Ectodermal cell (in vitro differentiated cells): ENCODE results near the gene BIRC5.

Source experiments
- H3K27ac ChIP-seq: 2 replicates; pipeline ENCODE4 v1.7.0; 2013; ENCODE audit warnings: mild to moderate bottlenecking, low read depth, low read length; ENCODE audit not compliant: insufficient read depth, poor library complexity, severe bottlenecking
- H3K27me3 ChIP-seq: 2 replicates; pipeline ENCODE4 v1.7.0; 2013; ENCODE audit warnings: mild to moderate bottlenecking, low read length; ENCODE audit not compliant: insufficient read depth, control insufficient read depth, poor library complexity, severe bottlenecking
- H3K36me3 ChIP-seq: one replicate; pipeline ENCODE4 v1.7.0; 2013; ENCODE audit warnings: low read length; ENCODE audit not compliant: control insufficient read depth, insufficient read depth
- H3K4me1 ChIP-seq: one replicate; pipeline ENCODE4 v1.7.0; 2013; ENCODE audit warnings: low read length; ENCODE audit not compliant: control insufficient read depth, insufficient read depth
- H3K4me3 ChIP-seq: 2 replicates; pipeline ENCODE4 v1.7.0; 2013; ENCODE audit warnings: low read depth, low read length, control low read depth; ENCODE audit not compliant: insufficient read depth
- H3K9me3 ChIP-seq: 2 replicates; pipeline ENCODE4 v1.7.0; 2013; ENCODE audit warnings: mild to moderate bottlenecking, low read length, moderate library complexity; ENCODE audit not compliant: control insufficient read depth
- WGBS, 2 experiments: methylation state at CpG; one replicate each; pipeline ENCODE4 v1.1.7; 2013; ENCODE audit warnings: missing lambda C conversion rate in 2 of 2; 5-methylcytosine and 5-hydroxymethylcytosine counted together

BIRC5 gene

GRCh38 chr17:78173097-78173715 lies 40.8 kb upstream of the BIRC5 start:
- peaks cover 9% of the 10 kb centered on the region for H3K36me3 ChIP-seq
- H3K4me1 ChIP-seq = peaks cover 17% of the 10 kb centered on the region
- WGBS, 2 experiments = 90 to 93% methylated on average over 11 of the region's 11 CpGs
- H3K27me3 ChIP-seq = peaks cover 4% of the 10 kb centered on the region
- no peak overlapping the region for H3K4me3 ChIP-seq
- no peaks in the 10 kb centered on the region for H3K9me3 ChIP-seq
- H3K27ac ChIP-seq = no peak overlapping the region

- no peak overlapping the region for H3K27ac ChIP-seq
Observed at GRCh38 chr17:78174346-78174869, 39.6 kb upstream of the BIRC5 start.

GRCh38 chr17:78174870-78175642 lies 39.0 kb upstream of the BIRC5 start:
- no peak overlapping the region for H3K27ac ChIP-seq
- H3K27me3 ChIP-seq = no peaks in the 10 kb centered on the region
- peaks cover 24% of the 10 kb centered on the region for H3K36me3 ChIP-seq
- no peaks in the 10 kb centered on the region for H3K9me3 ChIP-seq
- peaks cover 11% of the 10 kb centered on the region for H3K4me1 ChIP-seq
- WGBS, 2 experiments = 92 to 93% methylated on average over 28 of the region's 28 CpGs
- H3K4me3 ChIP-seq = no peak overlapping the region

More at GRCh38 chr17:78174346-78174869, 39.6 kb upstream of the BIRC5 start:
- WGBS, 2 experiments = 94 to 96% methylated on average over 15 of the region's 15 CpGs
- Histone ChIP-seq H3K9me3 (no peaks in the 10 kb centered on the region), H3K4me1 (peaks cover 12% of the 10 kb centered on the region), H3K36me3 (peaks cover 18% of the 10 kb centered on the region), H3K27me3 (no peaks in the 10 kb centered on the region), H3K4me3 (no peak overlapping the region)

GRCh38 chr17:78175643-78175981 lies 38.4 kb upstream of the BIRC5 start:
- H3K27me3 ChIP-seq = no peaks in the 10 kb centered on the region
- H3K9me3 ChIP-seq = no peaks in the 10 kb centered on the region
- H3K27ac ChIP-seq = no peak overlapping the region
- peaks cover 29% of the 10 kb centered on the region for H3K36me3 ChIP-seq
- WGBS, 2 experiments = 95 to 97% methylated on average over 14 of the region's 14 CpGs
- H3K4me3 ChIP-seq = no peak overlapping the region
- H3K4me1 ChIP-seq = peaks cover 11% of the 10 kb centered on the region

- H3K27me3 ChIP-seq = no peaks in the 10 kb centered on the region
- no peak overlapping the region for H3K27ac ChIP-seq
- WGBS, 2 experiments = 49 to 58% methylated on average over 13 to 14 of the region's 14 CpGs
- H3K36me3 ChIP-seq = peaks cover 33% of the 10 kb centered on the region
- peaks cover 11% of the 10 kb centered on the region for H3K4me1 ChIP-seq
- H3K9me3 ChIP-seq = no peaks in the 10 kb centered on the region
- no peak overlapping the region for H3K4me3 ChIP-seq
Observed at GRCh38 chr17:78176548-78177025, 37.5 kb upstream of the BIRC5 start.

- Histone ChIP-seq H3K27me3 (no peaks in the 10 kb centered on the region), H3K9me3 (no peaks in the 10 kb centered on the region), H3K27ac (no peak overlapping the region), H3K36me3 (peaks cover 43% of the 10 kb centered on the region), H3K4me1 (peaks cover under 1% of the 10 kb centered on the region), H3K4me3 (no peak overlapping the region)
- WGBS, 2 experiments = 96 to 97% methylated on average over 17 of the region's 17 CpGs
Observed at GRCh38 chr17:78179372-78179771, 34.7 kb upstream of the BIRC5 start.

GRCh38 chr17:78180083-78180482 lies 34.0 kb upstream of the BIRC5 start:
- 96% methylated on average over 14 of the region's 14 CpGs for WGBS, 2 experiments
- no peaks in the 10 kb centered on the region for H3K9me3 ChIP-seq
- peaks cover 43% of the 10 kb centered on the region for H3K36me3 ChIP-seq

GRCh38 chr17:78180508-78180907 lies 33.5 kb upstream of the BIRC5 start:
- Histone ChIP-seq H3K36me3 (peaks cover 43% of the 10 kb centered on the region), H3K4me1 (peaks cover 10% of the 10 kb centered on the region), H3K9me3 (no peaks in the 10 kb centered on the region), H3K27ac (no peak overlapping the region), H3K4me3 (no peak overlapping the region), H3K27me3 (no peaks in the 10 kb centered on the region)
- WGBS, 2 experiments = 87 to 94% methylated on average over 2 of the region's 2 CpGs

More at GRCh38 chr17:78180083-78180482, 34.0 kb upstream of the BIRC5 start:
- H3K4me3 ChIP-seq = no peak overlapping the region
- no peaks in the 10 kb centered on the region for H3K27me3 ChIP-seq
- no peak overlapping the region for H3K27ac ChIP-seq
- peaks cover 6% of the 10 kb centered on the region for H3K4me1 ChIP-seq

- H3K4me3 ChIP-seq = no peak overlapping the region
- no peaks in the 10 kb centered on the region for H3K9me3 ChIP-seq
- WGBS, 2 experiments = 94 to 97% methylated on average over 13 of the region's 13 CpGs
- H3K27ac ChIP-seq = no peak overlapping the region
- H3K27me3 ChIP-seq = no peaks in the 10 kb centered on the region
- peaks cover 18% of the 10 kb centered on the region for H3K4me1 ChIP-seq
- peaks cover 43% of the 10 kb centered on the region for H3K36me3 ChIP-seq
Observed at GRCh38 chr17:78182504-78182903, 31.5 kb upstream of the BIRC5 start.

- peaks cover 37% of the 10 kb centered on the region for H3K36me3 ChIP-seq
- WGBS, 2 experiments = 94% methylated on average over 12 of the region's 12 CpGs
- no peaks in the 10 kb centered on the region for H3K9me3 ChIP-seq
- H3K4me3 ChIP-seq = no peak overlapping the region
- no peak overlapping the region for H3K27ac ChIP-seq
- no peaks in the 10 kb centered on the region for H3K27me3 ChIP-seq
- H3K4me1 ChIP-seq = peaks cover 24% of the 10 kb centered on the region
Observed at GRCh38 chr17:78183916-78184315, 30.1 kb upstream of the BIRC5 start.
